Stimulated activated CD4-positive, alpha-beta T cell treated with anti-CD3 and anti-CD28 coated beads, Interleukin-15, amount 100 ng/mL, for 24 hours (primary cell): ENCODE data around the gene ACSS1.
A peak's percentile ranks its signal among the peaks of the same experiment; 100 is the strongest.
"Not testable (repeated sequence)": the region's sequence is repeated elsewhere in the genome, so short reads cannot be mapped to it uniquely, and the experiment has no call there.

Experiments
- DNase-seq: peaks from one replicate; pipeline ENCODE4 v3.0.0-alpha.2; 2020

Gene ACSS1

DNA sequence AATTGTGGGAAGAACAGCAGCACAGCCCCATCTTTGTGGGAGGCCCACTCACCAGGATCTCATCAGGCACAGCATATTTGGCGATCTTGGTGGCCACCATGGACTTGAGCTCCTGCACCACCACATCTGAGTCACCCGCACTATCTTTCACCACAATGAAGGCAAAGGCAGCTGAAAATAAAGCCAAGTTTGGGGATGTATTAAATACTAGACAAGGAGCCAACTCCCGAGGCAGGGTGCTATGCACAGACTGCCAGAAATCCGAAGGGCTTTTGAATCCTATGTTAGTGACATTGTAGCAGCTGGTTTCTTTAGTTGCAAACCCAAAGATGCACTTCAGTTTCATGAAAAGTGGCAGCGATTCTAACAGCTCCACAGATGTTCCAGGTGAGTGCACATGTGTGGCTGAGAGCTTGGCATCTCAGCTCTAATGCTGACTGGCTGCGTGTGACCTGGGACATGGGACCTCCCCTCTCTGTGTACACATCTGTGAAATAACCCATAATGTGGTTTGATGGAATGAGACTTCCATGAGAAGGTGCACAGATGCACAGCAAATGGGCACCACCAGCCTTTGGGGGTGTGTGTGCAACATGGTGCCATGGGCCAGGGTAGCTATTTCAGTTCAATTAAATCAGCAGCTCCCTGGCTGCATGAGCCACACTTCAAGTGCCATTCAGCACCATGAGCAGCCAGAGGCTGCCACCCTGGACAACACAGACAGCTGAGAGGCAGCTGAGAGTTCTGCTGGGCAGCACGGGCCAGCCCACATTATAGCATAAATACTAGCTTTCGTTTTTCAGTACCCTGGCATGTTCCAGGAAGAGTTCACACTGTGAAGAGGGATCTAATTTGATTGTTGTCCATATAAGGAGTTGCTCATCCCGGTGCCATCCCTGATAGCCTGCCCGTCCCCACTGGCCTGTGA, 48.5 kb downstream of the ACSS1 start:
- DNase-seq: no peak

DNA sequence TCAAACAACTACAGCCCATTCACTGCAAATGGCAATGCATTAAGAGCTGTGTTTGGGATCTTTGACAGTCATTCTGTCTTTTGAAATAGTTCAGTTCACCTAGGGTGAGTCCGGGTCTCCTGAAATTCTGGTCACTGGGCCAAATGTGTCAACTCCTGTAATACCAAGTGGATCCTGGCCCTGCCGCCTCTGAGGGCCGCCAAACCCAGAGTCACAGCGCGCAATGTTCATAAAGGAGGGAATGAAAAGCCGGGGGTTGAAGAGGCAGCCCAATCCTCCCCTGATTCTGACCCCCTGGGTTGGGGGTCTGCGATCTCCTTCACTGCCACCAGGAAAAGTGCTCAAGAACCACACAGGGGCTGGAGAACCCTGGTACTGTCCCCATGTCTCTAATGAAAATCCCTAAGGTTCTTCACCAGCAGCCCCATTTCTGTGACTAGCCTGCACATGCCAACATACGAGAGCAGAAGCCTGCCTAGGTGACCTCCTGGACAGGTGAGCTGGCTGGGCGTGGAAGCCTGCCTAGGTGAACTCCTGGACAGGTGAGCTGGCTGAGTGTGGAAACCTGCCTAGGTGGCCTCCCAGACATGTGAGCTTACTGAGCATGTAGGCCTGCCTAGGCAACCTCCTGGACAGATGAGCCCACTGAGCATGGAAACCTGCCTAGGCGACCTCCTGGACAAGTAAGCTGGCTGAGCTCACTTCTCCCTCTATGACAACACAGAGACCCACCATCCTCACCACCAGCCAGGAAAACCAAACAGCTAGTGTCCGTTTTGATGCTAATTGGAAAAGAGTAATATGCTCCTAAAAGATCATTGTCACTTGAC, 49.3 kb downstream of the ACSS1 start:
- DNase-seq: no peak

DNA sequence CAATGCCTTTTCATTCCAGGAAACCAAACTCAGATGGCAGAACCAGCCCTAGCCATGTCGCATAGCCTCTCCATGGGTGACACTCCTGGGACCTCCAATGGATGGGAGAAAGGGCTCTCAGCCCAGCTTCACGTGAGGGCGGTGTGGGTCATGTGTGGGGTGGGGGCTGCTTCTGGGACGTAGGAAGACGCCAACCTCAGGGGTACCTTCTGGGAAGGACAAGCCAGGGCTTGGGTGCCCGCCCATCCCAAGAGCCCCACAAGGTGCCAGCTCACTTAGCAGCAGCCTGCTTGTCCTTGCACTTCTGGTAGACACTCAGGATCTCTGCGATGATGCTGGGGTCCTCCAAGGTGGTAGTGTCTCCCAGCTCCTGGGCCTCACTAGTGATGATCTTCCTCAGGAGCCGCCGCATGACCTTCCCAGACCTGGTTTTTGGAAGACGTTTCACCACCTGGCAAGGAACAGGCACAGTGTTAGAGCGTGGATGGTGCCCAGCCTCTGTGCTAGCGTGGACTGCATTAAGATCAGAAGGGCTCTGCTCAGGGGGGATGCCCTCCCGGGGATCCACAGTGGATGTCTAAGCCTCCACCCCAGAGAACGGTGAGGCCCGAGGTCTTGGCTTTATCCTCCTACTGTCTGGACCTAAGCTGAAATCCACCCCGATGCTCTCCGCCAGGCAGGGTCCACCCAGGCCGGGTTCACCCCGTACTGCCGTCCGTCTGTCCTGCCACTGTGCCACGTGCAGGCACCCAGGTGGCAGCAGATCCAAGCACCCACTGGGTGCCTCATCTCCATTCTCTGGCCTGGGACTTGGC, 50.2 kb downstream of the ACSS1 start:
- no peak for DNase-seq

DNA sequence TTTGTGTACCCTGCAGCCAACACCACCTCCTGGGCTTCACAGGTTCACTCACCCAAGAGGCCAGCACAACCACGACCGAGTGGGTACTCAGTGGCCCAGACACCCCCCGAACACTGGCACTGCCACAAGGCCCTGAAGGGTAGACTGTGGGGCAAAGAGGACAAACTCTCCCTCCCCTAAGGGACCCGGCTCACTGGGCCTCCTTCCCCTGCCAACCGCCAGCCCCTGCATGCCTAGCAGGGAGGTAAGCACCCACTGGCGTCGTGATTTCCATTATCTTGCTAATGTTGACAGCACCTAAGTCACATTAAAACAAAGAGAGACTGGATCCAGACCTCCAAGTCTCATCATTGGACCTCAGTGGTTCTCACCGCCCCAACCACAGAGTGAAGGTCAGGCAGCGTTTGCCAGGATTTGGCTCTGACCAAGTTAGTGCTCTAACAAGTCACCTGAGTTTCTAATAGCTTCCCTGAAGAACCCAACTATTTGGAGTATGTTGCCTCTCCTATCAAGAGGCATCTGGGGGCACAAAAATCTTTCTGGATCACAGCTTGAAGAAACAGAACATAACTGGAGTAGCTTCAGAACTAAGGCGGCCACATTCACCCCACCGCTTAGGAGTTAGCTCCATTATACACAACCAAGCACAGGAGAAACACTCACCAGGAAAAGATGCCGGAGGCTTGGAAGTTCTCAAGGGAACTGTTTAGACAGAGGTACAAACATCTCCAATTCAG, 51.3 kb downstream of the ACSS1 start:
- no peak for DNase-seq

DNA sequence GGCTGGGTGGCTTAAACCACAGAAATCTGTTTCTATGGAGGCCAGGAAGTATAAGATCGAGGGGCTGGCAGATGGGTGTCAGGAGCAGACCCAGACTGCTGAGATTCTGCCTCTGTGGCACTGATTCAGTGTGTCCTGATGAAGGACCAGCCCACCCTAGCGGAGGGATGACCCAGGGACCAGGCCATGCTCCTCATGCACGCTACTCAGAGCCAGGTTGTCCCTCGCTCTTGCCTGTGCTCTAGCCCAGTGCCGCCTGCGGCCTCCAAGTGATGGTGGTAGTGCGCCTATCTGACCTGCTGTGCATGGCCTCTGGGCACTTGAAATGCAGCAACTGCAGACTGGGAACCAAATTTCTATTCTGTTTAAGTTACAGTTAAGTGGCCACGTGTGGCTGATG, 52.3 kb downstream of the ACSS1 start:
- no peak for DNase-seq

DNA sequence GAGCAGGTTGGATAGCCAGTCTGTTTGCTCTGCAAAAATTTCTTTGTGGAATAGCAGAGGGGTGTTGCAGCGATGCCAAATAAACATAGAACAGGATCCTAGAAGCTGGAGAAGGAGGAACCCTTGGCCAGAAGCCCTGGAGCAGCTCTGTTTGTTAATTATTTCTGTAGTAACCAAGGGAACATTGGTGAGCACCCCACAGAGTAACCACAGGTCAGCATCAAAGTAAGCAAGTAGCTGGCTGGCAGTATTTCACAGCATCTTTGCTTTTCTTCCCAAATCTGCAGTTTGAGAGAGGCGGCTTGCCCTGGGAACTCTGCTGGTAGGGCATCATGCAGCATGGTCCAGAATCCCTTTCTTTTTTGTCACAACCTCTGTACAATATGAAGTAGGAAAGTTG, 52.7 kb downstream of the ACSS1 start:
- no peak for DNase-seq

DNA sequence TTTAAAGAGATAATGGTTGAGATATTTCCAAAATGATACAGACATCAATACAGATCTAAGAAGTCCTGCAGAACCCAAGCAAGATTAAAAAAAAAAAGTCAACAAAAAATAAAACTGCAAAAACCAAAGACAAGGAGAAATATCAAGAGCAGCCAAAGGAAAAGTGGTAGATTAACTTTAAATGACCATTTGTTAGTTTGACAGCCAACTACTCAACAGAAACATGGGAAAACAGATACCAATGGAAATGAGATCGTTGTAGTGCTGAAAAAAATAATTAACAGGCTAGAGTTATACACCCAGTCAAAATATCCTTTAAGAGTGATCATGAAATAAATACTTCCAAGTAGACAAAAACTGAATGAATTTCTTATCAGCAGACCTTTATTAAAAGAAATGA, 54.9 kb downstream of the ACSS1 start:
- DNase-seq: no peak

DNA sequence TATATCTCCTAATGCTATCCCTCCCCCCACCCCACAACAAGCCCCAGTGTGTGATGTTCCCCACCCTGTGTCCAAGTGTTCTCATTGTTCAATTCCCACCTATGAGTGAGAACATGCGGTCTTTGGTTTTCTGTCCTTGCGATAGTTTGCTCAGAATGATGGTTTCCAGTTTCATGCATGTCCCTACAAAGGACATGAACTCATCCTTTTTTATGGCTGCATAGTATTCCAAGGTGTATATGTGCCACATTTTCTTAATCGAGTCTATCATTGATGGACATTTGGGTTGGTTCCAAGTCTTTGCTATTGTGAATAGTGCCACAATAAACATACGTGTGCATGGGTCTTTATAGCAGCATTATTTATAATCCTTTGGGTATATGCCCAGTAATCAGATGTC, 56.6 kb downstream of the ACSS1 start:
- not testable (repeated sequence) for DNase-seq

DNA sequence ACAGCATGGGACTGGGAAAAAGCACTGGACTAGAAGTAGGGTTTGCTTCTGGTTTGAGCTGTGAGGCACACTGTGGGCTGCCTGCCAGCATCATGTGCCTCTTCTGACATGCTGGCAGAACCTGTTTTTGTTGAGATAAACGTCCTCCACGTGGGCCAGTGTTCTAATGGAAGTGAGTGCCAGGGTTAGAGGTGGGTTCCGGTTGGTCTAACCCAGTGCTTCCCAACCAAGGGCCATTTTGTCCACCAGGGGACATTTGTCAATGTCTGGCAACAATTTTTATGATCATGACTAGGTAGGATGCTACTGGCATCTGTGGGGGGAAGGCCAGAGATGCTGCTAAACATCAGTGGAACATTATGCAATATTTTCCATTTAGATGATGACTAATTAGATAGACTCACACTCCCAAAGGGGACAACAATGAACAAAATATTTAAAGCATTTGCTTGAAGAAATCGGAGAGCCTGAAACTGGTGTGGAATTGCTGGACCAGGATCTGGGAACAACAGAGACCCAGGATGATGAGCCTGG, 57.6 kb downstream of the ACSS1 start:
- DNase-seq: no peak

DNA sequence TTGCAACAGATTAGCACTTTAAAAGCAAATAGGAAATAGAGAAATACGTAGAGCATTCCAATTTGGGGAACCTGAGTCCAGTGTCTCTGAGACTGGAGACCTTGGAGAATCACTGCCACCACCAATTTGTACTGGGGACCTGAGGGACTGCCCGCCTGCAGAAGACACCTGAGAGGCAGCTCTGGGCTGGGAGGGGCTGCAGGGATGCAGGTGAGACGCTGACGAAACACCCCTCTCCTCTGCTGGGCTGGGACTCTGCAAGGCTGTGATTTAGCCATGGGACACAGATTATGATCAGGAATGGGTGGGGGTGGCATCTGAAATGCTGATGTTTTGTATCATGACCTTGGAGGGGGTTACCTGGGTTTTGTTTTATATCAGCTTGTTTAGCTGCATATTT, 58.4 kb downstream of the ACSS1 start:
- no peak for DNase-seq

DNA sequence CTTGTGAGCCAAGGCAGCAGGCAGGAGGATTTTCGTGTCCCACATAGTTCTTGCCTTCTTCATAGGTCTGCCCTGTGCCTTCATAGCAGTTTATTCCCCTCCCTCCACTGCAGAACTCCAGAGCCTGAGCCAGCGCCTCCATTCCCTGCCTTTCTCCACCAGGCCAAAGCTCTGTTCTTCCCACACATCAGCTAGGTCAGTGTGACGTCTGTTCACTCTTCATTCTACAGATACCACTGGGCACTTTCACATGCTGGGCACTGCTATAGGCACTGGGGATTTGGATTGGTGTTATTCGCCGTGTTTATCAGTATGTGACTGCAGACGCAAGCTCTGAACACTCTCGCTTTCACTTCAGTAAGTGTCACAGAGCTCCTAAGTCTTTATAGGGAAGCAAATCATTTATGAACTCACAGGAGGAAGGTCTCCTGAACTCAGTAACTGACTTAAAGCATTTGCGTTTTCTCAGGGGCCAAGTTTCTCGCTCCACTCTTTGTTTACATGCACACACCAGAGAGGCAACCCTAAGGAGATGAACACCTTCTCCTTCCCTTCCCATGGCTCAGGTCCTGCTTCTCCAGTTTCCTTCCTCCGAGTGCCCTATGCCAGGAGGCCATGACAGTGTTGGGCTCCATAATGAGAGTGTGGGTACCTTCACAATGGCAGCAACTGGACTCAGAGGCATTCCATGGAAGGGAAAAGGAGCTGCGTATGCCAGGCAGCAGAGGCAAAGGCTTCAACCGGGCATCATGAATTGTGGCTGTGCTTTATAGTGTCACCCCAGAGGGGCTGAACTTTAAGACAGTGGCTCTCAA, 59.1 kb downstream of the ACSS1 start:
- no peak for DNase-seq

DNA sequence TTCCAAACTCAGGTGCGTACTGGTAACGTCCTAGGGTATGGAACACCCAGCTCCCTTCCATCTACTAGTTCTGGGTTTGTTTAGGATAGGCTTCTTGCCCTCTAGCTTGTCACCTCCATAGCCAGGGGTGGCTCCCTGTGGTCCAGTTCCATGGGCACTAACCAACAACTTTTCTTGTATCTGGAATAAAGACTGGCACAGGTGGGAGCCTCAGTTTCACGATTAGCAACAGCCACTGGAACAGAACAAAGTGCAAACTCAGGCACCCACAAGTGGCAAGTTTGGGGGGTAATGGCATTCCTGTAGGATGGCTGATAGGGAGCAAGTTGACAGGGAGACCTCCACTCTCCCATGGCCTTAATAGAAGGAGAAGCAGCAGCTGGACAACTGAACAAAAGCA, 59.8 kb downstream of the ACSS1 start:
- no peak for DNase-seq

DNA sequence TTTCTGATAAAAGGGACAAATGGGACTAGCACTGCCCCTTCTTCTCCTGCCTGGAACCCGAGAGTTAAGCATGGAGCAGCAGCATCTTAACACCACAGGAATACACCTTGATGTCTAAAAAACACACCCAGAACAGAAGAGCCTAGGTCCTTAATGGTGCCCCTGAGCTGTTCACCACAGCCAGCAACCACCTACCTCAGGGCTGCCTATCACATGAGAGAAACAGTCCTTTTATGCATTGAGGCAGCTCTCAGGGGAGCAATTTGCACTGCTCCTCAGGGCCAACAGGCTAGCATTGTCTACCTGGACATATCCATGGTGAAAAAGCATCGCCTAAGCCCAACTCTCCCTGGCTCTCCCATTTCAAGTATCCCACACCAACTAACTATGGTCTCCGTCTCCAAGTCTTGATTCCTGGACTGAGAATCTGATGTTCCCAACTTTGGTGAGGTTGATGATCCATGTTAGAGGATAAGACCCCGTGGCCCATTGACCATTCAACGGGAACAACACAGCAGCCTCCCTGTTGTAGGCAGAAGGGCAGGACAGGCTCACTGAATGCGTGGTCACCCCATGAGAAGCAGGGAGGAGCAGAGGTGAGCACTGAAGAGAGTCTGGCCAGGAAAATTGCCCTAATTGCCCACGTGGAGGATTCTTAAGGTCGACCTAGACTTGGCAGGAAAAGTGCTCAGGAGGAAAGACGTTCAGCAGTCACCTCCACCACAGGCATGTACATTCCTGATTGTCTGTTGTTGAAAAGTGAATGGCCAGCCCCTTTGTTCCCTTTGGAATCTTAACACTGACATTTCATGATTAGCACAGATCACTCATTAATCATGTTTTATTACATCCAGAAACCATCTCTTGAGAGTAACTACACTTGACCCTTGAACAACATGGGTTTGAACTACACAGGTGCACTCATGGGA, 61.2 kb downstream of the ACSS1 start:
- no peak for DNase-seq

DNA sequence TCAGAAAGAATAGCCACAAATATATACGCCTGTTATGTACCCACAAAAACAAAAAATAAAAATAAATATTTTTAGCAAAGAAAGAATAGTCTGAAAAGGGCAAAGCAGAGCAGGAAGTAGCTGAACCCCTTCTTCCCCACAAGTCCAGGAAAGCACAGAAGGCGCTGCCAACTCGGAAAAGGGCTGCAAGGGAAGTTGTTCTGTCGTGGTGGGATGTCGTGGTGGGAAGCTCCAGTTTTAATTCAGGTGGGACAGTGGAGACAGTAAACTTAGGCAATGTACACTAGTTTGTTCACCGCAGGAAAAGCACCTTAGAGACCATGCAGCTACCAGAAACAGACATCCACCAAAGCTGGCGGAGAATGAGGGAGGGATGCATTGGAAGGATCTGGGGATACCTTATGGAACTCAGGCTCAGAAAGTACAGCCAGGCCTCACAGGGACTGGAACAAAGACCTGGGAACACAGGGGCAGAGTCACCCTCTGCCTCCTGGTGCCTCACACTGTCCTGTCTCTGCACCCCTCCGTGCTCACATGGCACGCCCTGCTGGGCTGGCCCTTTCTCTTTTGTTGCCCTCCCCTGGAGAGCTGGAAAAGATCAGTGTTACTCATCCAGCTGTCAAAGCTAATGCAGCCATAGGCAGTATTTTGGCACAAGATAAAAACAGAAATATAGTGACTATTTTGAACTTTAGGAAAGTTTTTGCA, 62.0 kb downstream of the ACSS1 start:
- DNase-seq: no peak

DNA sequence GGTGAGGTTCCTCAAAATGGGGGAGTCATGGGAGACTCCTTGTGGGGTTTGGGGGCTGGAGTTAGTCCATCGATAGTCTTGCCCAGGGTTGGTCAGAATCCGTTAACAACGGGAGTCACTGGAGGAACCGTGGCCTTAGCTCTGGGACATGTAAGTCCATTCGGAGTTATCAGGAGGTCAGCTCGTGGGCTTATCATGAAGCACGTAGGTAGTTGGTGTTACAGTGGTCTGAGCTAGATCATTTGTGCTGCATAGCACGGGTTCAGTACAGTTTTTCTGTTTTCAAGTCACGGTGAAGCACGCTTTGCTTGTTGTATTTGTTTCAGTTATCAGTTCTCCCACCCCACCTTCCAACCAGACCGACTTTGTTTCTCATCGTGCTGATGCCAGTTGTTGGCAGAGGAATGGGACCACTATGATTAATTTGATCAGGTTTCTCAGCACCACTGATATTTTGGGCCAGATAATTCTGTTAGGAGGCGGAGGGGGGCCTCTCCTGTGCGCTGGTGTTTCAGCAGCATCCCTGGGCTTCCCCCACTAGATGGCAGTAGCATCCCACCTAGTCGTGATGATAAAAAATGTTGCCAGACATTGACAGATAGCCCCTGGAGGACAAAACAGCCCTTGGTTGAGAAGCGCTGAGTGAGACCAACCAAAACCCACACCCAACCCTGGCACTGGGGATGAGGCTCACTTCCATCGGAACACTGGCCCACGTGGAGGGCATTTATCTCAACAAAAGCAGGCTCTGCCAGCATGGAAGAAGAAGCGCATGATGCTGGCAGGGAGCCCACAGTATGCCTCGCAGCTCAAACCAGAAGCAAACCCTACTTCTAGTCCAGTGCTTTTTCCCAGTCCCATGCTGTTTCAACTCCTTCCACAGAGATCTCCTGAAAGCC, 63.2 kb downstream of the ACSS1 start:
- peak; percentile 85 for DNase-seq

DNA sequence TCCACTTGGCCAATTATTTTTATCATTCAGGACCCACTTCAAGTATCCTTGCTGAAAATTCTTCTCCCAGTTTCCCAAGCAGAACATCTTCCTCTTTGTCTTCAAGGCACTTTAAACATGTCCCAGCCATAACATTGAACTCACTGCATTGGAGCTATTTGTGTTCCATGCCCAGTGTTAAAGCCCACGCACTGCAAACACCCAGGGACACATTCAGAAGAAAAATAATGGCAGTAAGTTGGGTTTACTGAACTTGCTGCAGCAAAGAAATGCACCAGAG, 63.8 kb downstream of the ACSS1 start:
- no peak for DNase-seq

DNA sequence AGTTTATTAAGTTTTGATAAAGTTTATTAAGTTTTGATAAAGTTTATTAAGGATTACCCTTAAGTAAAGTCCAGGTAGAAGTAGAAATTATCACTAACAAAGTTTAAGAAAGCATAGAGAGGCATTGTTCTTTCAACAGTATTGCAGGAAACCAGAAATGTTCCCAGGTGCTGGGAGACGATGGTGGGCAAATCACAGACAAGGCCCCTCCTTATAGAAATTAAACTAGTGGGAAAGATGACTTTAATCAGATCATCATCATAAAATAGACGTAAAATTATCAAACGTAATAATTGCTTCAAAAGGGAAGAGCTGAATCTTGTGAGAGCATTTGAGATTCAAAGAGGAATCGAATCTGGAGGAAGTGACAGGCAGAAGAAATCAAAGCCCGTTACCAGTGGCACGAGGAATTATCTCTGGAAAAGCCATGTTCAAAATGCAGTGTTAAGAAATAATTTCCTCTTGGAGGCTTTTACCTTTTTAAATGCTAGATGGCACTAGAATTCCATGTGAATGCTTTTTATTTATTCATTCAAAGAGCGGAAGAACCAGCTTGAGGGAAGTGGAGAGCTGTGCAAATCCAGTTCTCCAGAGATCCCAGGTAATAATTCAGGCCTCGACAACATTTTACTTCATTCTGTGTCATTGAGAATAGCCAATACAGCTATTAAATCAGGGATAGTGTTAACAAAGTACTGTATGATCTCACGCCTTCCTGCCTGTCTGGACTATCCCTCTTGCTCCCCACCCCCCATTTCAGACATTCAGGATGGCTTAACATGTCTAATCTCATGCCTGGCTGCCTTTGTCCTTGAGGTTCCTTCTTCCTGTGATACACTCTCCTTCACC, 64.4 kb downstream of the ACSS1 start:
- no peak for DNase-seq
